Measurements from ENCODE around the gene MTIF2.
"Not testable (repeated sequence)": the region's sequence is repeated elsewhere in the genome, so short reads cannot be mapped to it uniquely, and the experiment has no call there.

Gene MTIF2

GRCh38 chr2:55191888-55192287 is 77.1 kb downstream of the MTIF2 start:
- not testable (repeated sequence) for DNase-seq

GRCh38 chr2:55186837-55187236 is 82.2 kb downstream of the MTIF2 start:
- DNase-seq: not testable (repeated sequence)

All from activated CD4-positive, alpha-beta T cell treated with anti-CD3 and anti-CD28 coated beads, Interleukin-10, Interleukin-2, amounts not matched to agents 100 ng/mL and 50 ng/mL, durations not matched to agents 16 hours and 8 hours (primary cell).